HUES64 (cell line): ENCODE data around the gene FNDC3A.
"Not testable (repeated sequence)": the region's sequence is repeated elsewhere in the genome, so short reads cannot be mapped to it uniquely, and the experiment has no call there.

Experiments used
- H3K27ac ChIP-seq: 2 replicates; pipeline ENCODE4 v1.7.0; 2013; ENCODE audit warnings: low read depth, low read length, inconsistent platforms
- H3K27me3 ChIP-seq: 2 replicates; pipeline ENCODE4 v1.6.1; 2013; ENCODE audit warnings: mild to moderate bottlenecking, low read length; ENCODE audit not compliant: insufficient read depth
- H3K36me3 ChIP-seq: 2 replicates; pipeline ENCODE4 v1.6.1; 2013; ENCODE audit warnings: mild to moderate bottlenecking, low read length; ENCODE audit not compliant: insufficient read depth
- H3K4me1 ChIP-seq: 2 replicates; pipeline ENCODE4 v1.6.1; 2013; ENCODE audit warnings: mild to moderate bottlenecking, low read length, moderate library complexity; ENCODE audit not compliant: insufficient read depth
- H3K4me3 ChIP-seq: 2 replicates; pipeline ENCODE4 v1.5.1; 2013; ENCODE audit warnings: mild to moderate bottlenecking, low read length, moderate library complexity
- H3K9ac ChIP-seq: 2 replicates; pipeline ENCODE4 v1.6.1; 2013; ENCODE audit warnings: mild to moderate bottlenecking, low read depth, low read length
- H3K9me3 ChIP-seq: 2 replicates; pipeline ENCODE4 v1.6.1; 2013; ENCODE audit warnings: low read depth, low read length; ENCODE audit not compliant: insufficient read depth
- WGBS: fragments of 150-250, 120-280 bp; methylation state at CpG from one replicate; pipeline ENCODE4 v1.1.7; 2013; ENCODE audit warnings: missing lambda C conversion rate; 5-methylcytosine and 5-hydroxymethylcytosine counted together

FNDC3A gene

DNA sequence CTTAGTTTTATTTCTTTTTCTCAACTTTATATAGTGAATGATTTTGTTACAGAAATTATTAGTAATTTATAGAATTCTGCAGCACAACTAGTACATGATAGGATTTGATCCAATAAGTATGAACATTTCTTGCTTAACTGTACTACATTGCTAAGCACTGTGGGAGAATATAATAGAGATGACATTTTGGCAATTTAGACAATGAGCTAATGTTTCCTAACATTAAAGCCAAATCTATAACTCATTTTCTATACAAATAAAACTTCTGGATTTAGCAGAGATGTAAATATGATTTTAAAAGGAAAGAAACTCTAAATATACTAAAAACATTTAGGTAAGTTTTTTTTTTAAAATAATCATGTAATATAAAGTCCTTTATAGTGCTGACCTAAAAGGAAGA, 87.3 kb downstream of the FNDC3A start:
- H3K9ac ChIP-seq = no peak overlapping the region
- H3K4me1 ChIP-seq = no peaks in the 10 kb centered on the region
- no peak overlapping the region for H3K27ac ChIP-seq
- H3K36me3 ChIP-seq = no peaks in the 10 kb centered on the region
- H3K4me3 ChIP-seq = no peak overlapping the region
- H3K27me3 ChIP-seq = no peaks in the 10 kb centered on the region
- no peaks in the 10 kb centered on the region for H3K9me3 ChIP-seq

DNA sequence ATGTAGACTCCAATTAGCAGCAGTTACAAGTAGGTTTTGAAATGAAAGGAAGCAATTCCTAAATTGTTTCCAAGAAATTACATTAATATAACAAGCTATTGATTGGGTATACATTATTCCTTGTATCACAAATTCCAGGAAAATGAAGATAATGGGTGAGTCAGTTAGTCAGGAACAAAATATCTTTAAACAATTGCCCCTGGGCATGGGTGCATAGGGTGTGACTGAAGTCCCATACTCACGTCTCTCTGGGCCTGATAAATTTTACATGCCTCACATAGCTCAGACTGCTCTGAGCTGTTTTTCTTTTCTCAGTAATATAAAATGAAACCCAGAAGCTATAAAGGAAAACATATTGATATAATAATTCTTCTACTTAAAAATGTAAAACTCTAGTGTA, 87.8 kb downstream of the FNDC3A start:
- Histone ChIP-seq H3K36me3 (peaks cover 3% of the 10 kb centered on the region; the same call in 1 of the 2 replicates), H3K27me3 (no peaks in the 10 kb centered on the region), H3K4me3 (no peak overlapping the region), H3K27ac (no peak overlapping the region), H3K9ac (no peak overlapping the region), H3K9me3 (no peaks in the 10 kb centered on the region), H3K4me1 (no peaks in the 10 kb centered on the region)
- 100% methylated on average over 1 of the region's 1 CpG for WGBS

- 95% methylated on average over 3 of the region's 3 CpGs for whole genome bisulfite sequencing
- H3K9me3 ChIP-seq = no peaks in the 10 kb centered on the region
- no peak overlapping the region for H3K4me3 ChIP-seq
- no peak overlapping the region for H3K9ac ChIP-seq
- H3K4me1 ChIP-seq = no peaks in the 10 kb centered on the region
- no peak overlapping the region for H3K27ac ChIP-seq
- peaks cover 3% of the 10 kb centered on the region; the same call in 1 of the 2 replicates for H3K36me3 ChIP-seq
- no peaks in the 10 kb centered on the region for H3K27me3 ChIP-seq
Observed at GRCh38 chr13:49064476-49064875, 88.8 kb downstream of the FNDC3A start.

GRCh38 chr13:49066856-49067255, 91.1 kb downstream of the FNDC3A start:
- H3K4me3 ChIP-seq = no peak overlapping the region
- no peak overlapping the region for H3K9ac ChIP-seq
- no peak overlapping the region for H3K27ac ChIP-seq
- H3K27me3 ChIP-seq = no peaks in the 10 kb centered on the region
- H3K4me1 ChIP-seq = no peaks in the 10 kb centered on the region
- 95% methylated on average over 2 of the region's 2 CpGs for WGBS
- H3K36me3 ChIP-seq = peaks cover 3% of the 10 kb centered on the region; the same call in 1 of the 2 replicates
- H3K9me3 ChIP-seq = no peaks in the 10 kb centered on the region

- H3K4me1 ChIP-seq, H3K9me3 ChIP-seq, H3K4me3 ChIP-seq, H3K9ac ChIP-seq, H3K36me3 ChIP-seq, H3K27ac ChIP-seq, H3K27me3 ChIP-seq: not testable (repeated sequence)
- no CpG with 5 or more reads among the region's 1 CpG for WGBS
Observed at GRCh38 chr13:49068498-49068897, 92.8 kb downstream of the FNDC3A start.

DNA sequence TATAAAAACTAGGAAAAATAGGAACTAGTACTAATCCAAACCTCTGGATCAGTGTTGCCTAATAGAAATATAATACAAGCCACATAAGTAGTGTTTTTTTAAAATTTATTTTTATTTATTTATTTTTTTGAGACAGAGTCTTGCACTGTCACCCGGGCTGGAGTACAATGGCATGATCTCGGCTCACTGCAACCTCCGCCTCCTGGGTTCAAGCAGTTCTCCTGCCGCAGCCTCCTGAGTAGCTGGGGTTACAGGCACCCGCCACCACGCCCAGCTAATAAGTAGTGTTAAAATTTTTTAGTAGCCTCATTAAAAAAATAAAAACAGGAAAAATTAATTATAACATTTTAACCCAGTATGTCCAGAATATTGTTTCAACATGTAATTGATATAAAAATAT, 94.3 kb downstream of the FNDC3A start:
- not testable (repeated sequence) for H3K4me3 ChIP-seq, H3K4me1 ChIP-seq, H3K36me3 ChIP-seq, H3K27ac ChIP-seq, H3K27me3 ChIP-seq, H3K9ac ChIP-seq, H3K9me3 ChIP-seq
- WGBS = 98% methylated on average over 4 of the region's 6 CpGs

DNA sequence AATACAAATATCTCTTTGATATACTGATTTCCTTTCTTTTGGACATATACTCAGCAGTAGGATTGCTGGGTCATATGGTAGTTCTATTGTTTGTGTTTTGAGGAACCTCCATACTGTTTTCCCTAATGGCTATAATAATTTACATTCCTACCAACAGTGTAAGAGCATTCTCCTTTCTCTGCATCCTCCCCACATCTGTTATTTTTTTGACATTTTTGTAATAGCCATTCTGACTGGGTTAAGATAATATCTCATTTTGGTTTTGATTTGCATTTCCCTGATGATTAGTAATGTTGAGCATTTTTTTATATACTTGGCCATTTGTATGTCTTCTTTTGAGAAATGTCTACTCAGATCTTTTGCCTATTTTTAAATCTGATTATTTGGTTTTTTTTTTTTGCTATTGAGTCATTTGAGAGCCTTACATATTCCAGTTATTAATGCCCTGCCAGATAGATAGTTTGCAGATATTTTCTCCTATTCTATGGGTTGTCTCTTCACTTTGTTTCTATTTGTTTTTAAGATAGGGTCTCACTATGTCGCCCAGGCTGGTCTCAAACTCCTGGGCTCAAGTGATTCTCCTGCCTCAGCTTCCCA, 95.7 kb downstream of the FNDC3A start:
- H3K9me3 ChIP-seq = no peaks in the 10 kb centered on the region
- H3K4me3 ChIP-seq = no peak overlapping the region
- peaks cover 9% of the 10 kb centered on the region; the same call in 1 of the 2 replicates for H3K36me3 ChIP-seq
- H3K4me1 ChIP-seq = no peaks in the 10 kb centered on the region
- no peak overlapping the region for H3K9ac ChIP-seq
- 92% methylated on average over 1 of the region's 1 CpG for WGBS
- no peaks in the 10 kb centered on the region for H3K27me3 ChIP-seq
- H3K27ac ChIP-seq = no peak overlapping the region

- H3K4me1 ChIP-seq = no peaks in the 10 kb centered on the region
- H3K9ac ChIP-seq = no peak overlapping the region
- H3K4me3 ChIP-seq = no peak overlapping the region
- no peaks in the 10 kb centered on the region for H3K36me3 ChIP-seq
- no peaks in the 10 kb centered on the region for H3K9me3 ChIP-seq
- WGBS = 96% methylated on average over 4 of the region's 4 CpGs
- H3K27ac ChIP-seq = no peak overlapping the region
- no peaks in the 10 kb centered on the region for H3K27me3 ChIP-seq
Observed at GRCh38 chr13:49082653-49083536, 107.2 kb downstream of the FNDC3A start.

DNA sequence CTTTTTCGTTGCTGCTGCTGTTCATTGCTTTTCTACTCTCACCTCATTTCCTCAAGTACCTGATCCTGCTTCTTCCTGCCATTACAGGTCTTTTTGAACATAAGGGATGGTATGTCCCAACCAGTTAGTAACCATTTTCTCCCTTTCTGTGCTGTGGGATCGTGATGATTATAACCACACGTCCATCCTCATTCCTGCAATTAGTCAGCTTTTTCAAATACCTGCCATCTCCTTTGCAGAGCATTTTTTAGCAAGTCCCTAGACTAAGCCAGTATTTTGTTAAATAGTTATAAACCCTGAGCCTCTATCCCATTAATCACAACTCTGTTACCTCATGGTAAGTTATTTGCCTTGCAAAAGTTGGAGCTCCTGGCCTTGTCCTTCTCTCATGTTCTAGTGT, 109.2 kb downstream of the FNDC3A start:
- Histone ChIP-seq H3K4me3 (no peak overlapping the region), H3K9ac (no peak overlapping the region), H3K9me3 (no peaks in the 10 kb centered on the region), H3K27me3 (no peaks in the 10 kb centered on the region), H3K36me3 (no peaks in the 10 kb centered on the region), H3K4me1 (no peaks in the 10 kb centered on the region), H3K27ac (no peak overlapping the region)
- 95% methylated on average over 3 of the region's 3 CpGs for WGBS

- H3K4me1 ChIP-seq = no peaks in the 10 kb centered on the region
- no peak overlapping the region for H3K4me3 ChIP-seq
- 92% methylated on average over 1 of the region's 2 CpGs for WGBS
- H3K36me3 ChIP-seq = no peaks in the 10 kb centered on the region
- no peak overlapping the region for H3K27ac ChIP-seq
- H3K9me3 ChIP-seq = no peaks in the 10 kb centered on the region
- H3K27me3 ChIP-seq = no peaks in the 10 kb centered on the region
- H3K9ac ChIP-seq = no peak overlapping the region
Observed at GRCh38 chr13:49086722-49087121, 111.0 kb downstream of the FNDC3A start.

DNA sequence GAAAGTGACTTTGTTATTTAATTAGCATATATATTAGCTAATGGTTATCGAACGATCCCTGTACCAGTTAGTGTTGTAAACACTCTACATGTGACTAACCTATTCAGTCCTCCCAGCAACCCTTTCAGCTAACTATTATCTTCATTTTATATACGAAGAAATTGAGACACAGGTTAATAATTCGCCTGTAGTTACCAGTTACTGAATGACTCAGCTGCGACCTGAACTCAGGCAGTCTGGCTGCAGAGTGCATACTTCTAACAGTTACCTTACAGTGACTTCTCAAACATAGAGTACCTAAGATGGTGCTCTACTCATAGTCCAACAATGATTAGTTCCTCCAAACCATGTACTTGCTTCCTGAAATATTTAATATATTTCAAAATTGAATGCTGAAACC, 117.7 kb downstream of the FNDC3A start:
- H3K9me3 ChIP-seq = no peaks in the 10 kb centered on the region
- no peaks in the 10 kb centered on the region for H3K4me1 ChIP-seq
- H3K27ac ChIP-seq = no peak overlapping the region
- H3K4me3 ChIP-seq = no peak overlapping the region
- no peaks in the 10 kb centered on the region for H3K36me3 ChIP-seq
- WGBS = 96% methylated on average over 5 of the region's 5 CpGs
- H3K27me3 ChIP-seq = no peaks in the 10 kb centered on the region
- H3K9ac ChIP-seq = no peak overlapping the region
